ENCODE measurements around the gene NUMBL.

DNA sequence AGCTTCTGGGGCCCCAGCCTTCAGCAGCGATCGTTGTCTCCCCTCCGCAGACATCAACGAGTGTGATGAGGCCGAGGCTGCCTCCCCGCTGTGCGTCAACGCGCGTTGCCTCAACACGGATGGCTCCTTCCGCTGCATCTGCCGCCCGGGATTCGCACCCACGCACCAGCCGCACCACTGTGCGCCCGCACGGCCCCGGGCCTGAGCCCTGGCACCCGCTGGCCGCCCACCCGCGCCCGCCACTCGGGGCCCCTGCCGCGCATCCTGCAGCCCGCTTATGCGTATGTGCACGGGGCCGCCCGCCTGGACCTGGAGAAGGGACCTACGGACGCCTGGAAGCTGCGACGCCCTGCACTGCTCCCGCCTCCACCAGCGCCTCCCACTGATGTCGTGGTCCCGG, 61.1 kb downstream of the NUMBL start:
- TF ChIP-seq, protein P1, sequence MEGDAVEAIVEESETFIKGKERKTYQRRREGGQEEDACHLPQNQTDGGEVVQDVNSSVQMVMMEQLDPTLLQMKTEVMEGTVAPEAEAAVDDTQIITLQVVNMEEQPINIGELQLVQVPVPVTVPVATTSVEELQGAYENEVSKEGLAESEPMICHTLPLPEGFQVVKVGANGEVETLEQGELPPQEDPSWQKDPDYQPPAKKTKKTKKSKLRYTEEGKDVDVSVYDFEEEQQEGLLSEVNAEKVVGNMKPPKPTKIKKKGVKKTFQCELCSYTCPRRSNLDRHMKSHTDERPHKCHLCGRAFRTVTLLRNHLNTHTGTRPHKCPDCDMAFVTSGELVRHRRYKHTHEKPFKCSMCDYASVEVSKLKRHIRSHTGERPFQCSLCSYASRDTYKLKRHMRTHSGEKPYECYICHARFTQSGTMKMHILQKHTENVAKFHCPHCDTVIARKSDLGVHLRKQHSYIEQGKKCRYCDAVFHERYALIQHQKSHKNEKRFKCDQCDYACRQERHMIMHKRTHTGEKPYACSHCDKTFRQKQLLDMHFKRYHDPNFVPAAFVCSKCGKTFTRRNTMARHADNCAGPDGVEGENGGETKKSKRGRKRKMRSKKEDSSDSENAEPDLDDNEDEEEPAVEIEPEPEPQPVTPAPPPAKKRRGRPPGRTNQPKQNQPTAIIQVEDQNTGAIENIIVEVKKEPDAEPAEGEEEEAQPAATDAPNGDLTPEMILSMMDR (IDR thresholded peaks at IDR 0.05), result no peak
- no peak for TF ChIP-seq EZH2 (IDR thresholded peaks at IDR 0.05)
